NCI-H2196 (cell line): Measurements from ENCODE around the gene CREB3L4.
"Not testable (repeated sequence)": the region's sequence is repeated elsewhere in the genome, so short reads cannot be mapped to it uniquely, and the experiment has no call there.

ENCODE experiments used
- DNase-seq: peaks from one replicate; lab custom pipeline; 2025; ENCODE audit not compliant: unreplicated experiment; lab: John Stamatoyannopoulos, UW

CREB3L4 gene

DNA sequence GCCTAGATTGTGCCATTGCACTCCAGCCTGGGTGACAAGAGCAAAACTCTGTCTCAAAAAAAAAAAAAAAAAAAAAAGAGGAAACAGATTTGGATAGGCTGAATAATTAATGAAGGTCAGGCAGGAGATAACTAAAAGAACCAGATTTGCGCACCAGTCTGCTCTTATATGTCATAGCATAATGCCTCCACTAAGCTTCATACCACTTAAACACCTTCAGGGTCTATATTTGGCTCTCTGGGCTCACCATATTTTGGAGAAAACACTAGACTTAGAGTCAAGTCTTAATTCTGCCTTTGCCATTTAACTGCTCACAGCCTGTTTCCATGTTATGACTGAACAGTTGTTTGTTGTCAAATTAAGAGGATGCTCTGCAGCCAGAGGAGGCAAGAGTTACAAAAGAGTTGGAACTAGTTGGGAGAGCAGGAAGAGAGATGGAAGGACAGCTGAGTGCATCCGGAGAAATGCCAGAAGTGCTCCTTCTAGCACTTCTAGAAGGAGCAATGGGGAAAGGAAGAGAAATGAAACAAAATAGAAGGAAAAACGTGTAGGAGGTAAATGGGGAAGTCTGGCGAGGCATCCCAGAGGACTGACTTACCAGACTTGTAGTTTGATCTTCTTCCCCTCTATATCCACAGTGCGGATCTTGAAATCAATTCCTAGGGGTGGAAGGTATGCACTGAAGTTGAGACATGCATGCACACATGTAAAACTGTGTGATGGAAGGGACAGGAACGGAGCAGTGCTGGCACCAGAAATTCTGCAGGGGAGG lies 16.6 kb downstream of the CREB3L4 start:
- DNase-seq, result no peak

- no peak for DNase-seq
Measured at GRCh38 chr1:153985341-153985912, 17.7 kb downstream of the CREB3L4 start.

DNA sequence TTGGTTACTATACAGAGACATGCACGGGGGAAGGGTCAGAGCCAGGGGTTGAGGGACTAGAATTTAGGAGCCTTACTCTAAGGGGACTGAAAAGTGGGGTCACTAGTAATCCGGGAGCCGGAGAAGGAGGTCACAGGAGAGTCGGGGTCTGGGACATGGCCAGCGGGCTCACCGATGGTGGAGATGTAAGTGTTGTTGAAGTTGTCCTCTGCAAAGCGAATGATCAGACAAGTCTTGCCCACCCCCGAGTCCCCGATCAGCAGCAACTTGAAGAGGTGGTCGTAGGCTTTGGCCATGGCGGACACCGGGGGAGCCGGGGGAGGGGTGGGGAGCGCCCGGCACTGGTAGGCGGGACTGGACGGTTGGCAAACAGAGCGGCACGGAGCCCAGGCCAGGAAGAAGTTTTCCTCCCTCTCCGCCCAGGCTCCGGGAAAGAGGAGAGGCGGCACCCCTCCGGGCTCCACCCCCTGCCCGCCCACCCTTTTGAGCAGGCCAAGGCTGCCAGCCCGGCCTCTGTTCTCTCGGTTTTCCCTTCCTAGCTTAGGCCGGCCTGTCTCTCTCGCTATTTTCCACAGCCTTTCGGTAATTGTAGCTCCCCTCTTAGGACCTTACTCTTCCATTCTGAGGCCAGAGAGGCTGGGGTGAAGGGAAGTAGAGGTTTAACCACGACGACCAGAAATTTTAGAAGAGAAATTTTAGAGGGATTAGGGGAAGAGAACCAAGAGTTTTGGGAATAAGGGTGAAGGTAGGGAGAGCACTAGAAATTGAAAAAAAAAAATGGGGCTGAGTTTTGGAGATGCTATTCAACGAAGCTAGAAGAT lies 18.4 kb downstream of the CREB3L4 start, which contains the start of gene RAB13:
TSS of gene RAB13 (minus strand) at position 399 of the 821 bp plus-strand sequence. CDS start at position 296, 103 bp downstream.
- peak; percentile 77 for DNase-seq

DNA sequence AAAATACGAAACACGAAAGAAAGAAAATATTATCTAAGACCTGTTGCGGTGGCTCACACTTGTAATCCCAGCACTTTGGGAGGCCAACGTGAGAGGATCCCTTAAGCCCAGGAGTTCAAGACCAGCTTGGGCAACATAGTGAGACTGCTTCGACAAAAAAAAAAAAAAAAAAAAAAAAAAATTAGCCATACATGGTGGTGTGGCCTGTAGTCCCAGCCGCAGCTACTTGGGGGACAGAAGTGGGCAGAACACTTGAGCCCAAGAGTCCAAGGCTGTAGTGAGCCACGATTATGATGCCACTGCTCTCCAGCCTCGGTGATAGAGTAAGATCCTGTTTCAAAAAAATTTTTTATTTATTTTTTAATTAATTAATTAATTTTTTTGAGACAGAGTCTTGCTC lies 19.9 kb downstream of the CREB3L4 start:
- DNase-seq, result no peak

- DNase-seq, result peak; percentile 96
Measured at GRCh38 chr1:153990468-153991150, 22.9 kb downstream of the CREB3L4 start, which contains the start of gene RPS27. Gene RPS27, plus strand, starts transcription at chr1:153990762. Its CDS starts 35 bp downstream, at chr1:153990797.

DNA sequence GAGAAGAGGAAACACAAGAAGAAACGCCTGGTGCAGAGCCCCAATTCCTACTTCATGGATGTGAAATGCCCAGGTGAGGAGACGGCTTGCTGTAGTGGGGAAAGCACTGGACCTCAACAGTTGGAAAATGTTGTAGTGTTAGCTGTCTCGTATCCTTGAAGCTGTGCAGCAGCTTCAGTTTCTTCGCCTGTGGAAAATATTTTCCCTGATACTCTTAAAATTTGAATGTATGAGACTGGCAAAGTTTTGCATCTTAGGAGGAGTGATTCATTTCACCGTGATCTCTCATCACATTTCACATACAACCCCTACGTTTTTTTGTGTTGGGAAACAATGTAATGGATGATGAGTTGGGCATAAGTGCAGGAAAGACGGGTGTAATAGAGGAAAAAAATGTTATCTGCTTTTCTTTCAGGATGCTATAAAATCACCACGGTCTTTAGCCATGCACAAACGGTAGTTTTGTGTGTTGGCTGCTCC lies 23.5 kb downstream of the CREB3L4 start:
- DNase-seq, result no peak

DNA sequence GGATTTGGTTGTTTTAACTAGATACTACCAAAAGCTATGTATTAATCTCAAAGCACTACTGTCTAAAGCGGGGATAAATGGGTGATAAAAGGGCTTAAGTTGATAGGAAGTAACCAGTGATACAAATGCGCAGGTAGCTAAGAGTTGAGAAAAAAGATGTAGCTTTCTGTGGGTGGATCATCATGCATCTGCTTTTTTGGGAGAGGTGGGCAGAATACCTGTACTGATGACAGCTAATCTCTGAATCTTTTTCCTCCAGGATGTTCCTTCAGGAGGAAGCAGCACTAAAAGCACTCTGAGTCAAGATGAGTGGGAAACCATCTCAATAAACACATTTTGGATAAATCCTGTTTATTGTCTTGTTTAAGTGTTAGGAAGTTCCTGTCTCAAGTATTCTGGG lies 24.1 kb downstream of the CREB3L4 start:
- no peak for DNase-seq

DNA sequence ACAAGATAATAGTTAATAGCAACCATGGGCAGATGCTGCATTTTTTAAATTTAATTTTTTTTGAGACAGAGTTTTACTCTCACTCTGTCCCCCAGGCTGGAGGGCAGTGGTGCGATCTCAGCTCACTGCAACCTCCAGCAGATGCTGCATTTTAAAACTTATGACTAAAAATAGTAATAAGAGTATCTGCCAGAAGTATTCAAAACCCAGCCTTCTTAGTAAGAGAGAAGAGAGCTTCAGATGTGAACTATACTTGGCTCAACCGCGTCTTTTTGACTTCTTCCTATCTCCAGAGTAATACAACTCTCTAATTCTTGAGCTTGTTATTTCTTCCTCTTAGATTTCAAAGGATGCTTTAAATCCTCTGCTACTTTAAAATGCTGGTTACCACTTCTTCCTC lies 27.5 kb downstream of the CREB3L4 start:
- no peak for DNase-seq

- no peak for DNase-seq
Measured at GRCh38 chr1:153995640-153996039, 27.9 kb downstream of the CREB3L4 start.

GRCh38 chr1:153996882-153997281 lies 29.2 kb downstream of the CREB3L4 start:
- not testable (repeated sequence) for DNase-seq

DNA sequence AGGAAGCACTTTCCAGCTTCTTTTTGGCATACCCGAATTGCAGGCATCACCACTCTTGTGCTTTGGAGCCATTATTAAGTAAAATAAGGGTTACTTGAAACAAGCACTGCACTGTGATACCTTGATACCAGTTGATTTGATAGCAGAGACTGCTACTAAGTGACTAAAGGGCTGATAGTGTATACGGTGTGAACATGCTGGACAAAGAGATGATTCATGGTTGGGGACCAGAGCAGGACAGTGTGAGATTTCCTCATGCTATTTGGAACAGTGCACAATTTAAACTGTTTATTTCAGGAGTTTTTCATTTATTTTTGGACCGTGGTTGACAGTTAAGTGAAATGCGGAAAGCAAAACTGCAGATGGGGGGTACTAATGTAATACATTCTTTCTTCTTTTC lies 32.7 kb downstream of the CREB3L4 start:
- DNase-seq, result no peak

GRCh38 chr1:154006136-154006535 lies 38.4 kb downstream of the CREB3L4 start:
- DNase-seq, result no peak

- no peak for DNase-seq
Measured at GRCh38 chr1:154012129-154012528, 44.4 kb downstream of the CREB3L4 start.

- not testable (repeated sequence) for DNase-seq
Measured at GRCh38 chr1:154012543-154012942, 44.8 kb downstream of the CREB3L4 start.

GRCh38 chr1:154014154-154014907 lies 46.6 kb downstream of the CREB3L4 start:
- no peak for DNase-seq

DNA sequence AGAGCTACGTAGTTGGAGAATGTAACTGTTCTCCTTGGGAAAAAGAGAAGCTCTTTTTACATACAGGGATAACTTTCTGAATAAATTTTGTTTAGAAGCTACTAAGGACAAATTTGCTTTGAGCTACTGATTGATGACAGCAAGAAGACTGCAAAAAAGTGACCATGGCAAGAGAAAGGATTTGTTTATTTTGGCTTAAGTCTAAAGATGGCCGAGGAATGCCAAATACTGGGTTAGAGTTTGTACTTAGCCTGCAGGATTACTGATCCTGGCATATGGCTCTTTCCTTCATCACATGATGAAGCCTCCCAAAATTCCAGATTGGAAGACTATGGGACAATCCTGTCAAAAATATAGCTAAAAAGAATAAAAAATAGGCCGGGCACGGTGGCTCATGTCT lies 51.6 kb downstream of the CREB3L4 start:
- no peak for DNase-seq

- no peak for DNase-seq
Measured at GRCh38 chr1:154019940-154020339, 52.2 kb downstream of the CREB3L4 start.
